Subcutaneous adipose tissue (tissue), 4 donors: ENCODE data around the gene CFI. TPM values are rescaled to one million over a fixed set of nuclear protein-coding genes. Genes with fewer than 3 reads are reported as not detected.

ENCODE experiments used
- CTCF ChIP-seq: fragments of 450-650 bp; IDR thresholded peaks from one replicate; pipeline ENCODE4 v1.5.1; 2016; ENCODE audit warnings: low read depth, mild to moderate bottlenecking, control low read depth, antibody characterized with exemption, moderate library complexity
- total RNA-seq, 4 donors: library from RNA; depleted of rRNA; stranded (reverse); fragments of >200 nt; gene quantifications; one replicate each; pipeline ENCODE4 v1.1.0, GENCODE V29; 2016

Gene CFI
- total RNA-seq, 4 donors from 2014 or later: 13.4 to 37.7 (median 20.9) TPM

DNA sequence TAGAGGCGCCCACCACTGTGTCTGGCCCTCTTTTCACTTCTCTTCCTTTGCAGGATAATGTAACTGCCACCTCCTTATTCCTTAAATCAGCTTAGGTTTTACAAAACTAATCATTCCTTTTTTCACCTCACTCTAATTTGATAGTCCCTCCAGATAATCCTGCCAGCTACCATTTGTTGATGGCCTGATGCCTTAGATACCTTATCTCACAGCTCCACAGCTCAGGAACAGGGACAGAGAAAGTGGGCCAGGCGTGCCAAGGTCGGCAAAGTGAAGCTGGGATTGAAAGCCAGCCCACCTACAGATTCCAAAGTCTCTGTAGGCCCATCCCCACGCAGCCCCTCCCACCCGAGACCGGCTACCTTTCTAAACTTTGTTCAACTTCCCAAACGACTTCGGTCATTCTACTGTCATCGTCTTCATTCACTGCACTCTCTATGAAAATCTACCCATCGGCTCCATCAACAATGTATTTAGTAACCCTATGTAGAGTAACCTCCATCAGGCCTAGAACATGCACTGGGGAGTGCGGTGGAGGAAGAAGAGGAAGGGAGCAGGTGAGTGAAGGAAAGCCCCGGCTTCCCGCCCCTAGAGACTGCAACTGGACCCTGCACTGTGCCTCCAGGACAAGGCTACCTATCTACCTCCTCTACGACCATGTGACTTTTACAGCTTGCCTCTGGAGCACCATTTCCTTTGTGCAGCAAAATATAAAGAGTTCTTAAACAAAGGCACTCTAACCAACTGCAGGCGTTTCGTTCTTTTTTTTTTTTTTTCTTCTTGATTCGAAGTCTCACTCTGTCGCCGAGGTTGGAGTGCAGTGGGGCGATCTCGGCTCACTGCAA lies 100.0 kb downstream of the CFI start:
- TF ChIP-seq CTCF: no peak

GRCh38 chr4:109699553-109700225 lies 102.1 kb downstream of the CFI start:
- no peak for TF ChIP-seq CTCF

DNA sequence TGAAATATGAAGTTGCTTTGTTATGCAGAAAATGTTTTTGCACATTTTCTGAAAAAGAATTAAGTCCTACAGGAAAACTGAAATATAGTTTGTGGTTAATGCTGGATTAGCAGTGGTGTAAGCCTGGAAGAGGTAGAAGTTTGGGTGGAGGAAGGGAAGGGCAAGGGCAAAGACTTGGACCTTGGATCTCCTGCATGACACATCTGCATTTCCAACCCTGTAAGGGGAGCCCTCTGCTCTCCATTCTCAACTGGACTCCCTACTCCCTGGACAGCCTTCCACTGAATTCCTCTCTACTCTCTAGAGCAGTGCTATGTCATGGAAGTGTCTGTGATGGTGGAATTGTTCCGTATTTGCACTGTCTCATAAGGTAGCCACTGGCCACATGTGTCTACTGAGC lies 103.1 kb downstream of the CFI start:
- TF ChIP-seq CTCF: no peak

DNA sequence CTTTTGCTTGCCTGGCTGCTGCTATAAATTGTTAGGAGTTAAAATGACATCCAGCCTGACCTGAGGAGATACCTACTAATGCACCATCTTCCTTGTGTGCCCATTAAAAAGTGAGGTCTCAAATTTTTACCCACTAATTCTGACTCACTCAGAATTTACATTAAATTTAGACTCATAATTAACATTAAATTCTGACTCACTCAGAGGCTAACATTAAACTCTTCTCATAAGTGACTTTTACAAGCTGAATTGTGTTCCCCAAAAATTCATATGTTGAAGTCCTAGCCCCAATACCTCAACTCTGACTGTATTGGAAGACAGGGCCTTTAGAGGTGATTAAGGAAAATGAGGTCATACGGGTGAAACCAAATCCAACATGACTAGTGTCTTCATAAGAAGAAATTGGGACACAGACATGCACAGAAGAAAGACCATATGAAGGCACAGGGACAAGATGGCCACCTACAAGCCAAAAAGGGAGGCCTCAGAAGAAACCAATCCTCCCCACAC lies 110.3 kb downstream of the CFI start:
- no peak for TF ChIP-seq CTCF

Other genes starting within 250 kb of the CFI start
- 10 to 100 TPM; 11.5 to 35.5 (median 22.3) TPM for gene MCUB, start 241.8 kb downstream of the CFI start, total RNA-seq
- gene CASP6, start 98.6 kb downstream of the CFI start, total RNA-seq: 10 to 100 TPM in 3 of 4 donors, 1 to 10 TPM in 1; 7.3 to 30.0 (median 24.1) TPM
- gene PLA2G12A, start 71.9 kb downstream of the CFI start, total RNA-seq: 10 to 100 TPM; 19.0 to 48.9 (median 24.6) TPM
- gene GAR1, start 13.8 kb upstream of the CFI start, total RNA-seq: 1 to 10 TPM; 3.4 to 8.3 (median 5.0) TPM
- under 1 TPM in 3 of 4 donors, not detected in 1; 0.34 to 0.65 (median 0.44) TPM for gene RRH, start 26.0 kb upstream of the CFI start, total RNA-seq
- gene LRIT3, start 46.1 kb upstream of the CFI start, total RNA-seq: under 1 TPM; 0.16 to 0.22 (median 0.18) TPM
- not detected for gene EGF, start 110.9 kb upstream of the CFI start, total RNA-seq